ENCODE measurements around the gene SELENOM.
A peak's percentile ranks its signal among the peaks of the same experiment; 100 is the strongest.
"Not testable (repeated sequence)": the region's sequence is repeated elsewhere in the genome, so short reads cannot be mapped to it uniquely, and the experiment has no call there.

SELENOM gene

DNA sequence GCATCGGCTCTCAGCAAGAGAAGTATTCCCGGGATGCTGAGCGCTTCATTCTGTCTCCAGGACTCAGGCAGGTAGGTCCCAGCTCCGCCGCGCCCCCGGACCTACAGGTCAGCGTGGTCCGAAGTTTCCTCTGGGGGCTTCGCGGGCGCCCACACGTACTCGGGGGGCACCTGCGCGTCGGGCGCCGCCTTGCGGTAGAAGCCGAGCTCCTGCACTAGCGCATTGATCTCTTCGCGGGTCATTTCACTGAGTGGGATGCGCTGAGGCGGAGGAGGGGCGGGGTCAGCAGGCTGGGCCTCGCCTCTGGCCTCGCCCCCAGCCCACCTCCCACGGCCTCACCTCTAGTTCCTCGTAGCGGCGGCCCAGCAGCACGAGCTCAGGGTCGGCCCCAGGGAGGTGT is 2.5 kb downstream of the SELENOM start:
- no peak for DNase-seq

- no peak for DNase-seq
These were observed 3.3 kb downstream of the SELENOM start for GRCh38 chr22:31103899-31104694.

- no peak for DNase-seq
These were observed 4.3 kb downstream of the SELENOM start for GRCh38 chr22:31103111-31103510.

GRCh38 chr22:31102441-31103081 is 4.8 kb downstream of the SELENOM start:
- peak; percentile 80 for DNase-seq

- DNase-seq = no peak
These were observed 6.4 kb downstream of the SELENOM start for GRCh38 chr22:31100762-31101525.

DNA sequence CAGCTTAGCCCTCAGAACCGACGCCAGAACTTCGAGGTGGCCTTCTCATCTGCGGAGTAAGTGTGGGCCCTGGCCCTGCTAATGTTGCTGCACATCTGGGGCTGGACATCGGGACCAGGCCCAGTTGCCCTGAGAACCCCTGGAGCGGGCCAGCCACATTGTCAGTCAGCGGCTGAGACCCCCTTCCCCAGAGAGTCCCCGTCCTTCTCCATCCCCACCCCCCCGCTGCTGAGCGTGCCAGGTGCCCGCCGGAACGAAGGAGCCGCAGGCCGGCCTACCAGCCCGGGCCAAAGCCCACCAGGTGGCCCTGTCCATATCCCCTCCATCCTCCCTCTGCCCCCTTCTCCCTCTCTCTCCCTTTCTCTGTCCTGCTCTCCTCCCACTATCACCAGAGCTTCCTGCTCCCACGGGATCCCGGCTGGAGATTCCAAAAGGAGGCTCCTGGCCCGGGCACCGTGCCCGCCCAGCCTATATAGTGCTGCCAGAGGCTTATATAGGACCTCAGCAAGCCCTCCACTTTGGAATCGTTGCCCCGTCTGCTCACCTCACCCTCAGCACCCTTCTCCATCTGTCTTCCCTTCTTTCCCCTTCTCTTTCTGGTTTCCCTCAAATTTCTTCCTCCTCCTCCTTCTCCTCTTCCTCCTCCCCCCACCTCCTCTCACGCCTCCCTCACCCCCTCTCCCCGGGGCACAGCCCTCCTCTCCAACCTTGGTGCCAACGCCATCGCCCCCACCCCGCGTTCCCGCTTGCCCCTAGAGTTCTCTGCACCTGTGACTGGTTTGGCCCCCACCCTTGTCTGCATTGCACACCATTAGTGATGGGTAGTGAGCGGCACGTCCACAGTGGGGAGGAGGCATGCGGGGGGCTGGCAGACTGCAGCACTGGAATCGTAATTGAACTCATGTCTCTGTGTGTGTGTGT is 7.3 kb downstream of the SELENOM start:
- no peak for DNase-seq

GRCh38 chr22:31099386-31099785 is 8.0 kb downstream of the SELENOM start:
- no peak for DNase-seq

- DNase-seq = no peak
These were observed 8.7 kb downstream of the SELENOM start for GRCh38 chr22:31098632-31099110.

GRCh38 chr22:31097941-31098631 is 9.3 kb downstream of the SELENOM start:
- DNase-seq = no peak

- DNase-seq = not testable (repeated sequence)
These were observed 9.8 kb downstream of the SELENOM start for GRCh38 chr22:31097539-31097938.

DNA sequence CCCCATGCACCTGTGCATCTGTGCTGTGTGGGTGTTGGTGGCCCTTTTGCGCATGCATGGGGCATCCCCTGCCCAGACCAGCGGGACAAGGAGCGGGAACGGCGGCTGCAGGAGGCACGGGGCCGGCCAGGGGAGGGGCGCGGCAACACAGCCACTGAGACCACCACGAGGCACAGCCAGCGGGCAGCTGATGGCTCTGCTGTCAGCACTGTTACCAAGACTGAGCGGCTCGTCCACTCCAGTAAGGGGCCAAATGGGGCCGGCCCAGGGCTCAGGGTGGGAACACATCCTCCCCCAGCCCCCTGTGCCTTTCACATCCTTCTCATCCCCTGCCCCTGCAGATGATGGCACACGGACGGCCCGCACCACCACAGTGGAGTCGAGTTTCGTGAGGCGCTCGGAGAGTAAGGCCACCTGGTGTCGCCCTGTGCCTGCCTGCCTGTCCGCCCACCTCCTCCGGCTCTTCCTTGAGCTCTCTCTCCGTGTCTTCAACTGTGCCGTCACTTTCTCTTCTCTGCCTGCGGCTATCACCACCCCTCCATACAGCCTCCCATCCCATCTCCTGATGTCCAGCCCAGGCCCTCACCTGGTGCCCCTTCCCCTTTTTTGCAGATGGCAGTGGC is 10.6 kb downstream of the SELENOM start:
- DNase-seq = no peak

GRCh38 chr22:31095637-31096249 is 11.6 kb downstream of the SELENOM start:
- DNase-seq = no peak

DNA sequence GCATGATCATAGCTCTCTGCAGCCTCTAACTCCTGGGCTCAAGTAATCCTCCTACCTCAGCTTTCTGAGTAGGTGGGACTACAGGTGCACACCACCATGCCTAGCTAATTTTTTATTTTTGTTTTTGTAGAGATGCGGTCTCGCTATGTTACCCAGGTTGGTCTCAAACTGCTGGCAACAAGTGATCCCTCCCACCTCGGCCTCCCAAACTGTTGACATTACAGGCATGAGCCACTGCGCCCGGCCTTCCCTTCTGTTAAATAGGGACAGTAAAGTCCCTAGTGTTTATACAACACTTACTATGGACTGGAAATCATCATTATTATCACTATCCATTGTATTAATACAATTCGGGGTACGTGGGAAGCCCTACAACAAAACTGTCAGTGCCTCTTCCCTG is 12.6 kb downstream of the SELENOM start:
- DNase-seq = no peak

DNA sequence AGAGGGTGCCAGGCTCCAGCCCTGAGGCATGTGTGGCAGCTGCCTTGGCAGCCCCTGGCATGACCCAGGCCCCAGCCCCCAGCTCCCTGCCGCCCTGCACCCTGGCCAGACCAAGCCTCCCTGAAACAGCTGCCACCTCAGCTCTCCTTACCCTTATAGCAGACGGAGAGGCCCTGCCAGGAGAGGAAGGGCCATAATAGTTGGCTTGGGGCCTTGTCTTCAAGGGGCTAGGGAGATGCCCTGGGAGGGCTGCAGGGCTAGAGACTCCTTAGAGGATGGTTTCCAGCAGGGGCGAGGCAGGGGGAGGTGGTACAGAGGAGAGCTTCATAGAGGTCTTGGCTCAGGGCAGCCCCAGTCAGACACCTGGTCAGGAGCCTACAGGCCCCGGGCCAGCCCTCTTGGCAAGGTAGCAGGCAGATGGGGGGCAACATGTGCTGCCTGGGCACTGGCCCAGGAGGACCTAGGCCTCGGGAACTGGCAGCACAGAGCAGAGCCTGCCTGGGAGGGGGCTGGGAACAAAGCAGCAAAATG is 13.3 kb downstream of the SELENOM start:
- DNase-seq = no peak

DNA sequence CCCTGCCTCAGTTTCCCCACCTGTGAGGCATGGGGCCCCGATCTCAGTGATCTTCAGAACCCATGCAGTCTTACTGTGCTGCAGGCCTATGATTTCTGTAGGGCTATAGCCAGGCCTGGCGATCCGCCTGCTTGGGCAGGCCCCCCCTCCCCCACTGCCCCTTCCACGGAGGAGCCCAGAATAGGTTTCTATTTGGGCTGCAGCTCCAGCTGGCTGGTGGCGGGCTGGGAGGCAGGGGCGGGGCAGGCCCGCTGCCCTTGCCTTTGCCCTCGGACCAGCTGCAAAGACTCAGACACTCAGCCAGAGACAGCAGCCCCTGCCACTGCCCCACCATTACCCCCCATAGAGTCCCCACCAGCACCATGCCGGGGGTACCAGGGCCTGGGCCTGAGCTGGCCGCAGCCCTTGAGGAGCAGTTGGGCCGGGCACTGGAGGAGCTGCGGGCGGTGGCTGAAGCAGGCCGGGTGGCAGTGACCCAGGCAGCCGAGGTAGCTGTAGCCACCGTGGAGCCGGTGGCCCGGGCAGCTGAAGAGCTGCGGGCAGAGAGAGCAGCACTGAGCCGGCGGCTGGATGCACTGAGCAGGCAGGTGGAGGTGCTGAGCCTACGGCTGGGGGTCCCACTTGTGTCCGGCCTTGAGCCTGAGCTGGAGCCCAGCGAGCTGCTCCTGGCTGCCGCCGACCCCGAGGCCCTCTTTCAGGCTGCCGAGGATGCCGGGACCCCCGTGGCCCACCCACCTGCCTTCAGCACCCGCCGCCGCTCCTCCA is 14.1 kb downstream of the SELENOM start:
- no peak for DNase-seq

DNA sequence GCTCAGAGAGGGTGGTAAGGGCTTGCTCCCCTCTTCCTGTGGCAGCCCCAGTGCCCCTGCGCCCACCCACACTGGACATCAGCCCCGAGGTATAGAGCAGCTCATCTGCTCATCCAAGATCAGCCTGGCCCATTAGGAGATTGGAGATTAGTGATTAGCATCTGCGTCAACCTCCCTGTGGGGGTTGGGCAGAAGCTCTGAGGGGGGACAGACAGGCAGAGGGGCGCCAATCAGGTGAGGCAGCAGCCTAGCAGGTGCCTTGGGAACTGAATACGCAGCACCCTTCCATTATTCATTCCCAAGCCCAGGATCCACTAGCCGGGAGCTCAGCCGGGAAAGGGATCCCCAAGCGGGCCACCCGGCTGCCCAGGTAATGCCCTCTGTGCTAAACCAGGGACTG is 15.2 kb downstream of the SELENOM start:
- DNase-seq = no peak

DNA sequence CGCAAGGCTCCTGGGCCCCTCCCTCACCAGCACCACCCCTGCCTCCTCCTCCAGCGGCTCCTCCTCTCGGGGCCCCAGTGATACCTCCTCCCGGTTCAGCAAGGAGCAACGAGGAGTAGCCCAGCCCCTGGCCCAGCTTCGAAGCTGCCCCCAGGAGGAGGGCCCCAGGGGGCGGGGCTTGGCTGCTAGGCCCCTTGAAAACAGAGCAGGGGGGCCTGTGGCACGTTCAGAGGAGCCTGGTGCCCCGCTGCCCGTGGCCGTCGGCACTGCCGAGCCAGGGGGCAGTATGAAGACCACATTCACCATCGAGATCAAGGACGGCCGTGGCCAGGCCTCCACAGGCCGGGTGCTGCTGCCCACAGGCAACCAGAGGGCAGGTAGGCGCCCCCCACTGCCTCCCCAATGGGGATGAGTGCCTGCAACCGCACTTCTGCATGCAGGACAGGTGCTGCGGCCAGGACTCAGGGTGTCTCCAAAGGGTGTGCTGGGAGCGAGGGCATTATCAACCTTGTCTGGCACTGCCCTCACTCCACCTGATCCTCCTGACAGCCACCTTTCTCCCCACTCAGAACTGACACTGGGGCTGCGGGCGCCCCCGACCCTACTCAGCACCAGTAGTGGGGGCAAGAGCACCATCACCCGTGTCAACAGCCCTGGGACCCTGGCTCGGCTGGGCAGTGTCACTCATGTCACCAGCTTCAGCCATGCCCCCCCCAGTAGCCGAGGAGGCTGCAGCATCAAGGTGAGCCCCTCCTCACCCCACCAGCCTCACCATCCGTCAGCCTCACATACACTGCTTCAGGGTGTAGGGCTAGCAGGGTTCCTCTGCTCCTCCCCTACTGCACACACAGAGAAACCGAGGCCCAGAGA is 16.0 kb downstream of the SELENOM start:
- no peak for DNase-seq

- DNase-seq = no peak
These were observed 16.9 kb downstream of the SELENOM start for GRCh38 chr22:31090217-31091085.
